Nephron progenitor cell (in vitro differentiated cells): ENCODE data around the gene ZNF512.

Experiments
- DNase-seq: peaks from one replicate; pipeline ENCODE4 v3.0.0; 2021
- H3K27ac Mint-ChIP-seq: 2 replicates; pipeline ENCODE4 v1.8.0; 2021; ENCODE audit warnings: mild to moderate bottlenecking, moderate library complexity, mixed read lengths
- H3K27me3 Mint-ChIP-seq: 2 replicates; pipeline ENCODE4 v1.8.0; 2021; ENCODE audit warnings: mild to moderate bottlenecking, low read depth, mixed read lengths; ENCODE audit not compliant: poor library complexity
- H3K36me3 Mint-ChIP-seq: 2 replicates; pipeline ENCODE4 v1.8.0; 2021; ENCODE audit warnings: low read depth, mixed read lengths
- H3K4me1 Mint-ChIP-seq: 2 replicates; pipeline ENCODE4 v1.8.0; 2021; ENCODE audit warnings: mixed read lengths
- H3K4me3 Mint-ChIP-seq: 2 replicates; pipeline ENCODE4 v1.8.0; 2021; ENCODE audit warnings: mild to moderate bottlenecking, moderate library complexity, mixed read lengths
- H3K9me3 Mint-ChIP-seq: 2 replicates; pipeline ENCODE4 v1.8.0; 2021; ENCODE audit warnings: mild to moderate bottlenecking, moderate library complexity, mixed read lengths
- CTCF ChIP-seq: fragments of 200-600 bp; sonication (generic); IDR thresholded peaks from 2 replicates; pipeline ENCODE4 v1.5.0; 2021; ENCODE audit warnings: antibody characterized with exemption

The ZNF512 gene

GRCh38 chr2:27566628-27567027 lies 16.2 kb upstream of the ZNF512 start:
- DNase-seq, result no peak
- Mint-ChIP-seq H3K4me1 (no peaks in the 10 kb centered on the region), H3K27ac (no peak overlapping the region), H3K4me3 (no peak overlapping the region), H3K27me3 (peaks cover 71% of the 10 kb centered on the region), H3K36me3 (peaks cover 3% of the 10 kb centered on the region), H3K9me3 (peaks cover 29% of the 10 kb centered on the region)
- no peak for TF ChIP-seq CTCF

GRCh38 chr2:27569398-27569797 lies 13.4 kb upstream of the ZNF512 start:
- TF ChIP-seq CTCF, result no peak
- no peak for DNase-seq
- H3K4me3 Mint-ChIP-seq, result no peak overlapping the region
- H3K36me3 Mint-ChIP-seq, result peaks cover 5% of the 10 kb centered on the region
- H3K27me3 Mint-ChIP-seq, result peaks cover 66% of the 10 kb centered on the region
- H3K27ac Mint-ChIP-seq, result no peak overlapping the region
- H3K9me3 Mint-ChIP-seq, result peaks cover 46% of the 10 kb centered on the region
- no peaks in the 10 kb centered on the region for H3K4me1 Mint-ChIP-seq

- Mint-ChIP-seq H3K4me1 (no peaks in the 10 kb centered on the region), H3K36me3 (peaks cover 5% of the 10 kb centered on the region), H3K9me3 (peaks cover 62% of the 10 kb centered on the region), H3K27ac (no peak overlapping the region), H3K4me3 (no peak overlapping the region), H3K27me3 (peaks cover 58% of the 10 kb centered on the region)
- TF ChIP-seq CTCF, result no peak
- DNase-seq, result no peak
Observed at GRCh38 chr2:27571197-27571596, 11.6 kb upstream of the ZNF512 start.

- Mint-ChIP-seq H3K27me3 (peaks cover 53% of the 10 kb centered on the region), H3K4me3 (no peak overlapping the region), H3K27ac (no peak overlapping the region), H3K4me1 (no peaks in the 10 kb centered on the region), H3K36me3 (peaks cover 5% of the 10 kb centered on the region), H3K9me3 (peaks cover 67% of the 10 kb centered on the region)
- no peak for TF ChIP-seq CTCF
- no peak for DNase-seq
Observed at GRCh38 chr2:27571681-27572080, 11.2 kb upstream of the ZNF512 start.

GRCh38 chr2:27572439-27572838 lies 10.4 kb upstream of the ZNF512 start:
- DNase-seq, result no peak
- Mint-ChIP-seq H3K4me1 (no peaks in the 10 kb centered on the region), H3K27me3 (peaks cover 49% of the 10 kb centered on the region), H3K36me3 (peaks cover 5% of the 10 kb centered on the region), H3K9me3 (peaks cover 75% of the 10 kb centered on the region), H3K27ac (no peak overlapping the region), H3K4me3 (no peak overlapping the region)
- no peak for TF ChIP-seq CTCF

GRCh38 chr2:27572998-27573429 lies 9.8 kb upstream of the ZNF512 start:
- no peaks in the 10 kb centered on the region for H3K4me1 Mint-ChIP-seq

More at GRCh38 chr2:27572998-27573429, 9.8 kb upstream of the ZNF512 start:
- Mint-ChIP-seq H3K36me3 (peaks cover 5% of the 10 kb centered on the region), H3K27me3 (peaks cover 49% of the 10 kb centered on the region), H3K27ac (no peak overlapping the region), H3K9me3 (peaks cover 79% of the 10 kb centered on the region), H3K4me3 (no peak overlapping the region)
- DNase-seq, result no peak
- no peak for TF ChIP-seq CTCF
